H1 (cell line): ENCODE results near the gene GJB6. TPM values are rescaled to one million over a fixed set of nuclear protein-coding genes. Genes with fewer than 3 reads are reported as not detected.

Experiments used
- CTCF ChIA-PET: fragments of 300-600 bp; sonication (Branson Sonifier 250); formaldehyde crosslinking; loops from one replicate; lab custom pipeline; 2021; ENCODE audit not compliant: partially characterized antibody; lab: Charles Lee
- POLR2A ChIA-PET: fragments of 300-600 bp; sonication (Branson Sonifier 250); formaldehyde crosslinking; loops from one replicate; lab custom pipeline; 2021; ENCODE audit warnings: inconsistent platforms; ENCODE audit not compliant: partially characterized antibody; lab: Charles Lee
- DNase-seq, 2 experiments: peaks; one replicate each; pipeline versions ENCODE4 v3.0.0 to v3.0.0-alpha.2; 2010 to 2022; ENCODE audit warnings: low spot score in 2 of 2, low read depth in 1 of 2, mixed read lengths in 1 of 2
- FAIRE-seq: peaks from 2 replicates; lab custom pipeline; 2011; peaks lifted over from hg19 to GRCh38; lab: Jason Lieb, UNC
- H2AFZ ChIP-seq: 2 replicates; pipeline ENCODE4 v1.8.1; 2012; ENCODE audit warnings: low read length, inconsistent platforms
- H2AK5ac ChIP-seq: 2 replicates; pipeline ENCODE4 v1.6.1; 2013; ENCODE audit warnings: low read depth, low read length
- H2BK120ac ChIP-seq: replicated peaks from 2 replicates; pipeline ENCODE3; 2013; ENCODE audit warnings: low read depth, low read length, inconsistent platforms
- H2BK12ac ChIP-seq: 2 replicates; pipeline ENCODE4 v1.6.1; 2013; ENCODE audit warnings: low read depth, low read length
- H2BK15ac ChIP-seq: 2 replicates; pipeline ENCODE4 v1.6.1; 2013; ENCODE audit warnings: low read length
- H2BK20ac ChIP-seq: 2 replicates; pipeline ENCODE4 v1.6.1; 2013; ENCODE audit warnings: low read length
- H2BK5ac ChIP-seq: 2 replicates; pipeline ENCODE4 v1.6.1; 2013; ENCODE audit warnings: low read depth, low read length
- H3K14ac ChIP-seq: 2 replicates; pipeline ENCODE4 v1.6.1; 2013; ENCODE audit warnings: inconsistent platforms; ENCODE audit not compliant: insufficient read length
- H3K18ac ChIP-seq: 2 replicates; pipeline ENCODE4 v1.6.1; 2013; ENCODE audit warnings: low read length; ENCODE audit errors: extremely low read depth
- H3K23ac ChIP-seq: 2 replicates; pipeline ENCODE4 v1.6.1; 2013; ENCODE audit warnings: inconsistent platforms; ENCODE audit not compliant: insufficient read length
- H3K23me2 ChIP-seq: 2 replicates; pipeline ENCODE4 v1.6.1; 2013; ENCODE audit warnings: low read depth, low read length
- H3K27ac ChIP-seq: 2 replicates; pipeline ENCODE4 v1.6.1; 2011; ENCODE audit warnings: low read depth, low read length, inconsistent platforms
- H3K27me3 ChIP-seq, 4 experiments: replicated peaks in 1 of 4; 1 replicate in 1 of 4; 2 replicates in 3 of 4; pipeline versions ENCODE4 v1.6.1 to v1.8.1; 2011 to 2013; ENCODE audit warnings: low read length in 3 of 4, mild to moderate bottlenecking in 3 of 4, inconsistent platforms in 2 of 4, mixed read lengths in 2 of 4, moderate library complexity in 1 of 4; ENCODE audit not compliant: control insufficient read depth in 3 of 4, insufficient read depth in 3 of 4; ENCODE audit errors: extremely low read depth in 1 of 4
- H3K36me3 ChIP-seq, 4 experiments: 2 replicates each; pipeline versions ENCODE4 v1.6.1 to v1.8.1; 2011 to 2013; ENCODE audit warnings: mild to moderate bottlenecking in 4 of 4, low read length in 3 of 4, moderate library complexity in 2 of 4, control low read depth in 1 of 4, inconsistent platforms in 1 of 4; ENCODE audit not compliant: insufficient read depth in 4 of 4, control insufficient read depth in 2 of 4
- H3K4ac ChIP-seq: replicated peaks from 2 replicates; pipeline ENCODE3; 2013; ENCODE audit warnings: low read length, low read depth, mixed read lengths, inconsistent platforms; ENCODE audit not compliant: insufficient read length
- H3K4me1 ChIP-seq, 4 experiments: replicated peaks in 1 of 4; 1 replicate in 1 of 4; 2 replicates in 3 of 4; pipeline versions ENCODE4 v1.6.1 to v1.8.1; 2011 to 2013; ENCODE audit warnings: low read length in 3 of 4, inconsistent platforms in 2 of 4, mixed read lengths in 1 of 4; ENCODE audit not compliant: insufficient read depth in 4 of 4, control insufficient read depth in 3 of 4
- H3K4me2 ChIP-seq, 2 experiments: 2 replicates each; pipeline versions ENCODE4 v1.6.1 to v1.8.1; 2011 to 2013; ENCODE audit warnings: low read depth in 2 of 2, low read length in 2 of 2, control low read depth in 1 of 2, inconsistent platforms in 1 of 2, mild to moderate bottlenecking in 1 of 2; ENCODE audit not compliant: insufficient read depth in 1 of 2
- H3K4me3 ChIP-seq, 4 experiments: fragments of 200-600, 300-600 bp in 1 of 4; sonication (generic), shearing (Covaris generic), sonication (Bioruptor Twin) in 1 of 4; 2 replicates each; pipeline versions ENCODE4 v1.5.1 to v1.8.1; 2011 to 2016; ENCODE audit warnings: low read length in 4 of 4, low read depth in 3 of 4, control low read depth in 2 of 4, inconsistent platforms in 2 of 4, mild to moderate bottlenecking in 2 of 4, mixed read lengths in 1 of 4, moderate library complexity in 1 of 4; ENCODE audit not compliant: insufficient read depth in 2 of 4; ENCODE audit errors: extremely low read depth in 1 of 4
- H3K56ac ChIP-seq: replicated peaks from 2 replicates; pipeline ENCODE3; 2013; ENCODE audit warnings: low read depth, mild to moderate bottlenecking, mixed read lengths, low read length, inconsistent platforms; ENCODE audit not compliant: insufficient read length
- H3K79me1 ChIP-seq: 2 replicates; pipeline ENCODE4 v1.6.1; 2013; ENCODE audit warnings: low read depth, low read length, control low read depth
- H3K79me2 ChIP-seq, 2 experiments: 2 replicates each; pipeline versions ENCODE4 v1.6.1 to v1.8.1; 2012 to 2013; ENCODE audit warnings: low read length in 2 of 2, mild to moderate bottlenecking in 2 of 2, inconsistent platforms in 1 of 2; ENCODE audit not compliant: insufficient read depth in 2 of 2, control insufficient read depth in 1 of 2
- H3K9ac ChIP-seq, 4 experiments: replicated peaks in 1 of 4; 1 replicate in 1 of 4; 2 replicates in 3 of 4; pipeline versions ENCODE4 v1.6.1 to v1.8.1; 2011 to 2013; ENCODE audit warnings: low read depth in 3 of 4, low read length in 3 of 4, control low read depth in 2 of 4, mild to moderate bottlenecking in 2 of 4, moderate library complexity in 2 of 4, inconsistent platforms in 1 of 4; ENCODE audit errors: extremely low read depth in 1 of 4
- H3K9me3 ChIP-seq, 2 experiments: 2 replicates each; pipeline versions ENCODE4 v1.6.1 to v1.8.1; 2012 to 2013; ENCODE audit warnings: mild to moderate bottlenecking in 2 of 2, moderate library complexity in 2 of 2, control low read depth in 1 of 2, inconsistent platforms in 1 of 2, low read depth in 1 of 2, low read length in 1 of 2, mixed read lengths in 1 of 2; ENCODE audit not compliant: insufficient read depth in 2 of 2
- H4K20me1 ChIP-seq, 2 experiments: replicated peaks in 1 of 2; 2 replicates each; pipeline versions ENCODE3 to v1.8.1; 2011 to 2013; ENCODE audit warnings: inconsistent platforms in 2 of 2, low read length in 2 of 2, mild to moderate bottlenecking in 1 of 2; ENCODE audit not compliant: insufficient read depth in 2 of 2, control insufficient read depth in 1 of 2
- H4K5ac ChIP-seq: 2 replicates; pipeline ENCODE4 v1.6.1; 2013; ENCODE audit warnings: low read length, low read depth, mixed read lengths, inconsistent platforms; ENCODE audit not compliant: insufficient read length
- H4K8ac ChIP-seq: 2 replicates; pipeline ENCODE4 v1.8.0; 2013; ENCODE audit warnings: mild to moderate bottlenecking, moderate library complexity, low read length, inconsistent platforms; ENCODE audit not compliant: insufficient read depth; ENCODE audit errors: extremely low read depth
- H4K91ac ChIP-seq: replicated peaks from 2 replicates; pipeline ENCODE3; 2013; ENCODE audit warnings: low read length, mixed read lengths, inconsistent platforms; ENCODE audit not compliant: insufficient read length
- BACH1 ChIP-seq: IDR thresholded peaks from 2 replicates; pipeline ENCODE4 v1.6.1; 2012; ENCODE audit warnings: low read length, improper control_type of control experiment
- BCL11A ChIP-seq, 2 experiments: IDR thresholded peaks; one replicate each; pipeline ENCODE4 v1.6.1; 2011; ENCODE audit warnings: low read depth in 2 of 2, low read length in 2 of 2, mild to moderate bottlenecking in 2 of 2
- CEBPB ChIP-seq: IDR thresholded peaks from 2 replicates; pipeline ENCODE4 v1.6.1; 2012; ENCODE audit warnings: low read depth, low read length
- CHD1 ChIP-seq: IDR thresholded peaks from 2 replicates; pipeline ENCODE4 v1.6.1; 2012; ENCODE audit warnings: low read depth, low read length, improper control_type of control experiment
- JUND ChIP-seq: IDR thresholded peaks from 2 replicates; pipeline ENCODE4 v1.6.1; 2011; ENCODE audit warnings: mild to moderate bottlenecking, improper control_type of control experiment, low read length
- POU5F1 ChIP-seq: IDR thresholded peaks from 2 replicates; pipeline ENCODE4 v1.6.1; 2011; ENCODE audit warnings: low read depth, mild to moderate bottlenecking, low read length, moderate library complexity
- RNF2 ChIP-seq: fragments of 200-900, 300-1000 bp; sonication (generic); IDR thresholded peaks from 2 replicates; pipeline ENCODE4 v1.7.1; 2016; ENCODE audit warnings: borderline replicate concordance, low read depth, mild to moderate bottlenecking, antibody characterized with exemption, low read length; ENCODE audit not compliant: poor library complexity, severe bottlenecking; ENCODE audit errors: missing control alignments
- SRF ChIP-seq: IDR thresholded peaks from 2 replicates; pipeline ENCODE4 v1.6.1; 2011; ENCODE audit warnings: mild to moderate bottlenecking, low read depth, low read length, moderate library complexity
- TAF7 ChIP-seq: optimal IDR thresholded peaks from 2 replicates; pipeline ENCODE3; 2011; ENCODE audit warnings: low read depth, mild to moderate bottlenecking, inconsistent platforms, low read length, moderate library complexity, borderline replicate concordance
- TCF12 ChIP-seq: IDR thresholded peaks from 2 replicates; pipeline ENCODE4 v1.6.1; 2011; ENCODE audit warnings: low read depth, mild to moderate bottlenecking, low read length
- WGBS, 2 experiments: shearing (Covaris generic) in 1 of 2; methylation state at CpG; one replicate each; pipeline versions ENCODE4 v1.1.6 to v1.1.7; 2013 to 2015; ENCODE audit warnings: low lambda C conversion rate in 2 of 2, mixed read lengths in 2 of 2, inconsistent platforms in 1 of 2, low coverage in 1 of 2, missing lambda C conversion rate in 1 of 2; ENCODE audit not compliant: insufficient replicate concordance in 2 of 2, insufficient coverage in 1 of 2, insufficient read length in 1 of 2; ENCODE audit errors: extremely low coverage in 1 of 2, missing lambda C conversion rate in 1 of 2; 5-methylcytosine and 5-hydroxymethylcytosine counted together
- polyA plus RNA-seq, 7 experiments: library from polyadenylated mRNA; depleted of rRNA in 3 of 7; stranded (reverse) in 5 of 7; unstranded in 2 of 7; fragments of >200 nt in 5 of 7; fragments of 200-250 nt in 2 of 7; gene quantifications; 1 replicate in 5 of 7; 2 replicates in 1 of 7; 4 replicates in 1 of 7; pipeline versions ENCODE4 v1.2.1 to v1.2.3, GENCODE V29; 2011 to 2013; ENCODE audit warnings: missing spikeins in 2 of 7, mixed read lengths in 2 of 7
- total RNA-seq: library from RNA; stranded (reverse); fragmentation: NEBNext Ultra II Directional; extraction: Animal tissue kit (Norgen Biotek cat#: 25700); gene quantifications from 2 replicates; pipeline ENCODE4 v1.2.1, GENCODE V29; 2021
- TF ChIP-seq, protein P1 (sequence below): IDR thresholded peaks from 2 replicates; pipeline ENCODE4 v1.6.1; 2011; ENCODE audit warnings: low read length, improper control_type of control experiment

GJB6 gene
- total and polyA plus RNA-seq, 2 of the 8 experiments (the other 6 are each of a cell fraction or from before 2014, with no cell fraction given) = not detected

DNA sequence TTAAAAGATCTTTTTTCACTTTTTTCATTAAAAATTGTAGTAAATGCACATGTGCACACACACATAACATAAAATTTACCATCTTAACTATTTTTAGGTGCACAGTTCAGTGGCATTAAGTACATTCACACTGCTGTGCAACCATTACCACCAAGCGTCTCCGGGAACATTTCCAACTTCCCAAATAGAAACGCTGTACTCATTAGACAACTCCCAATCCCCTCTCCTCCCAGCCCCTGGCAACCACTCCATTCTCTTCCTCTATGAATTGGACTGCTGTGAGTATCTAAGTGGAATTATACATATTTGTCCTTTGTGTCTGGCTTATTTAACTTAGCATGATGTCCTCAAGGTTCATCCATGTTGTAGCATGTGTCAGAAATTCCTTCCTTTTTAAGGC lies 50.9 kb downstream of the GJB6 start:
- CTCF ChIA-PET = interaction anchor here (1.3 to 2.3 kb wide), 3 partner anchors 10 to 307 kb away, joined by 3 to 17 read pairs (median 6); no protein-coding TSS in a partner anchor
- WGBS, 2 experiments = 81% methylated on average over 3 of the region's 3 CpGs; no CpG with 5 or more reads in 1 of the 2 experiments
- no peak for TF ChIP-seq BACH1
- no peak for TF ChIP-seq RNF2
- TF ChIP-seq, protein P1, sequence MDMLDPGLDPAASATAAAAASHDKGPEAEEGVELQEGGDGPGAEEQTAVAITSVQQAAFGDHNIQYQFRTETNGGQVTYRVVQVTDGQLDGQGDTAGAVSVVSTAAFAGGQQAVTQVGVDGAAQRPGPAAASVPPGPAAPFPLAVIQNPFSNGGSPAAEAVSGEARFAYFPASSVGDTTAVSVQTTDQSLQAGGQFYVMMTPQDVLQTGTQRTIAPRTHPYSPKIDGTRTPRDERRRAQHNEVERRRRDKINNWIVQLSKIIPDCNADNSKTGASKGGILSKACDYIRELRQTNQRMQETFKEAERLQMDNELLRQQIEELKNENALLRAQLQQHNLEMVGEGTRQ = no peak
- TF ChIP-seq TCF12 = no peak
- TF ChIP-seq SRF = no peak
- TF ChIP-seq JUND = no peak
- TF ChIP-seq CHD1 = no peak
- TF ChIP-seq TAF7 = no peak
- TF ChIP-seq BCL11A (IDR thresholded peaks at IDR 0.05; ENCODE audit: low read depth in 2 of 2, low read length in 2 of 2) = no peak
- no peak for TF ChIP-seq CEBPB
- no peak for TF ChIP-seq POU5F1

More for the DNA sequence above, 50.9 kb downstream of the GJB6 start:
- POLR2A ChIA-PET = no interaction called here
- no peaks in the 10 kb centered on the region for H3K79me2 ChIP-seq
- peaks cover 0 to 5% (median 0%) of the 10 kb centered on the region in 4 experiments; a peak in 1 of 7 replicates for H3K27me3 ChIP-seq
- H2BK120ac ChIP-seq = no peak overlapping the region
- FAIRE-seq (no peak), DNase-seq (no peak)
- no peak overlapping the region for H4K91ac ChIP-seq
- no peak overlapping the region for H3K18ac ChIP-seq
- H3K9me3 ChIP-seq = no peaks in the 10 kb centered on the region
- no peak overlapping the region for H3K27ac ChIP-seq
- no peak overlapping the region for H3K4me3 ChIP-seq
- H3K79me1 ChIP-seq = no peaks in the 10 kb centered on the region
- H2BK5ac ChIP-seq = no peak overlapping the region
- H4K8ac ChIP-seq = no peak overlapping the region
- H4K20me1 ChIP-seq = no peaks in the 10 kb centered on the region
- H3K23ac ChIP-seq = no peak overlapping the region
- no peak overlapping the region for H2BK15ac ChIP-seq
- H3K4me1 ChIP-seq = no peaks in the 10 kb centered on the region
- no peak overlapping the region for H2BK12ac ChIP-seq
- no peak overlapping the region for H3K9ac ChIP-seq
- no peak overlapping the region for H3K14ac ChIP-seq
- no peak overlapping the region for H2AK5ac ChIP-seq
- H3K4me2 ChIP-seq = no peak overlapping the region
- H4K5ac ChIP-seq = no peak overlapping the region
- no peaks in the 10 kb centered on the region for H3K23me2 ChIP-seq
- no peak overlapping the region for H2BK20ac ChIP-seq
- H2AFZ ChIP-seq = no peak overlapping the region
- H3K36me3 ChIP-seq = no peaks in the 10 kb centered on the region
- H3K4ac ChIP-seq = no peak overlapping the region
- H3K56ac ChIP-seq = no peak overlapping the region
